Astrocyte (in vitro differentiated cells and primary cell): ENCODE results near the gene SCAF8. TPM values are rescaled to one million over a fixed set of nuclear protein-coding genes. Genes with fewer than 3 reads are reported as not detected.

ENCODE experiments used
- DNase-seq: peaks from one replicate; pipeline ENCODE4 v3.0.0-alpha.2; 2010; ENCODE audit warnings: low read depth
- FAIRE-seq: peaks from 2 replicates; lab custom pipeline; 2011; peaks lifted over from hg19 to GRCh38; lab: Jason Lieb, UNC
- H2AFZ ChIP-seq: 2 replicates; pipeline ENCODE4 v1.6.0; 2012; ENCODE audit warnings: low read depth, low read length, inconsistent platforms
- H3K27ac ChIP-seq: 2 replicates; pipeline ENCODE4 v1.5.1; 2011; ENCODE audit warnings: low read depth, low read length, inconsistent platforms
- H3K27me3 ChIP-seq: 2 replicates; pipeline ENCODE4 v1.6.0; 2011; ENCODE audit warnings: low read length, inconsistent platforms; ENCODE audit not compliant: insufficient read depth
- H3K36me3 ChIP-seq: 2 replicates; pipeline ENCODE4 v1.5.1; 2011; ENCODE audit warnings: low read length, inconsistent platforms; ENCODE audit not compliant: insufficient read depth
- H3K4me1 ChIP-seq: 2 replicates; pipeline ENCODE4 v1.5.1; 2011; ENCODE audit warnings: low read length, inconsistent platforms; ENCODE audit not compliant: insufficient read depth
- H3K4me2 ChIP-seq: 2 replicates; pipeline ENCODE4 v1.6.0; 2012; ENCODE audit warnings: low read length, inconsistent platforms
- H3K4me3 ChIP-seq: 2 replicates; pipeline ENCODE4 v1.5.1; 2011; ENCODE audit warnings: low read depth, mild to moderate bottlenecking, low read length, inconsistent platforms; ENCODE audit not compliant: insufficient read depth
- H3K79me2 ChIP-seq: 2 replicates; pipeline ENCODE4 v1.6.0; 2012; ENCODE audit warnings: mild to moderate bottlenecking, low read length, inconsistent platforms; ENCODE audit not compliant: insufficient read depth
- H3K9ac ChIP-seq: 2 replicates; pipeline ENCODE4 v1.6.0; 2012; ENCODE audit warnings: mild to moderate bottlenecking, low read length, inconsistent platforms
- H3K9me3 ChIP-seq: 2 replicates; pipeline ENCODE4 v1.5.1; 2012; ENCODE audit warnings: low read depth, mild to moderate bottlenecking, low read length, inconsistent platforms; ENCODE audit not compliant: insufficient read depth
- H4K20me1 ChIP-seq: 2 replicates; pipeline ENCODE4 v1.6.0; 2012; ENCODE audit warnings: low read length, inconsistent platforms; ENCODE audit not compliant: insufficient read depth
- H3K27ac Mint-ChIP-seq: one replicate; pipeline ENCODE4 v1.8.0; 2021; ENCODE audit warnings: mild to moderate bottlenecking, mixed read lengths; ENCODE audit not compliant: unreplicated experiment
- H3K27me3 Mint-ChIP-seq: one replicate; pipeline ENCODE4 v1.8.0; 2021; ENCODE audit warnings: low read depth, mixed read lengths; ENCODE audit not compliant: unreplicated experiment
- H3K36me3 Mint-ChIP-seq: one replicate; pipeline ENCODE4 v1.8.0; 2021; ENCODE audit warnings: low read depth, mixed read lengths; ENCODE audit not compliant: unreplicated experiment
- H3K4me1 Mint-ChIP-seq: one replicate; pipeline ENCODE4 v1.8.0; 2021; ENCODE audit warnings: low read depth, mixed read lengths; ENCODE audit not compliant: unreplicated experiment
- H3K4me3 Mint-ChIP-seq: one replicate; pipeline ENCODE4 v1.8.0; 2021; ENCODE audit warnings: mild to moderate bottlenecking, moderate library complexity, mixed read lengths; ENCODE audit not compliant: unreplicated experiment
- H3K9me3 Mint-ChIP-seq: one replicate; pipeline ENCODE4 v1.8.0; 2021; ENCODE audit warnings: mild to moderate bottlenecking, mixed read lengths; ENCODE audit not compliant: unreplicated experiment
- EZH2 ChIP-seq: IDR thresholded peaks from 2 replicates; pipeline ENCODE4 v1.6.1; 2012; ENCODE audit warnings: mild to moderate bottlenecking, low read length, inconsistent platforms; ENCODE audit not compliant: insufficient read depth
- total RNA-seq: library from RNA; stranded (reverse); gene quantifications from 2 replicates; pipeline ENCODE4 v1.2.1, GENCODE V29; 2021
- TF ChIP-seq, protein P1 (sequence below): IDR thresholded peaks from 2 replicates; pipeline ENCODE4 v1.5.1; 2011; ENCODE audit warnings: low read depth, mild to moderate bottlenecking, inconsistent platforms, low read length, moderate library complexity; ENCODE audit not compliant: insufficient read depth

The SCAF8 gene
- total RNA-seq, 1 donor from 2014 or later = 36.0 TPM

DNA sequence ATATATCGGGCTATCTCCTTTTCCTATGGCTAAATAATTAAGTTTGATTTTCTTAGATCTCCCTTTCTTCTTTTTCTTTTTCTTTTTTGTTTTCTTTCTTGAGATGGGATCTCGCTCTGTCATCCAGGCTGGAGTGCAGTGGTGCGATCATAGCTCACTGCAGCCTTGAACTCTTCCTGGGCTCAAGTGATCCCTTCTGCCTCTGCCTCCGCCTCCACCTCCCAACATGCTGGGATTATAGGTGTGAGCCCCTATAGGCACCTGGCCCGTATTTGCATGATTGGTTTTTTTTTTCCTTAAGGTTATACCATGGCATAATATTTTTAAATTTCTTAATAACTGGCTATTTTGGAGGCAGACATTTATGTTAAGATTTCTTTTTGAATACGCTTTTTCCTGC, 106.3 kb downstream of the SCAF8 start:
- H3K79me2 ChIP-seq = peaks cover 83% of the 10 kb centered on the region
- H3K9me3 Mint-ChIP-seq = no peaks in the 10 kb centered on the region
- H2AFZ ChIP-seq = no peak overlapping the region
- H3K27ac ChIP-seq = no peak overlapping the region
- no peak overlapping the region for H3K4me3 Mint-ChIP-seq
- H3K36me3 Mint-ChIP-seq = peaks cover 3% of the 10 kb centered on the region
- H3K27ac Mint-ChIP-seq = no peak overlapping the region
- FAIRE-seq (no peak), DNase-seq (no peak)
- H4K20me1 ChIP-seq = peaks cover 59% of the 10 kb centered on the region
- H3K4me2 ChIP-seq = no peak overlapping the region
- no peak for TF ChIP-seq EZH2
- TF ChIP-seq, protein P1, sequence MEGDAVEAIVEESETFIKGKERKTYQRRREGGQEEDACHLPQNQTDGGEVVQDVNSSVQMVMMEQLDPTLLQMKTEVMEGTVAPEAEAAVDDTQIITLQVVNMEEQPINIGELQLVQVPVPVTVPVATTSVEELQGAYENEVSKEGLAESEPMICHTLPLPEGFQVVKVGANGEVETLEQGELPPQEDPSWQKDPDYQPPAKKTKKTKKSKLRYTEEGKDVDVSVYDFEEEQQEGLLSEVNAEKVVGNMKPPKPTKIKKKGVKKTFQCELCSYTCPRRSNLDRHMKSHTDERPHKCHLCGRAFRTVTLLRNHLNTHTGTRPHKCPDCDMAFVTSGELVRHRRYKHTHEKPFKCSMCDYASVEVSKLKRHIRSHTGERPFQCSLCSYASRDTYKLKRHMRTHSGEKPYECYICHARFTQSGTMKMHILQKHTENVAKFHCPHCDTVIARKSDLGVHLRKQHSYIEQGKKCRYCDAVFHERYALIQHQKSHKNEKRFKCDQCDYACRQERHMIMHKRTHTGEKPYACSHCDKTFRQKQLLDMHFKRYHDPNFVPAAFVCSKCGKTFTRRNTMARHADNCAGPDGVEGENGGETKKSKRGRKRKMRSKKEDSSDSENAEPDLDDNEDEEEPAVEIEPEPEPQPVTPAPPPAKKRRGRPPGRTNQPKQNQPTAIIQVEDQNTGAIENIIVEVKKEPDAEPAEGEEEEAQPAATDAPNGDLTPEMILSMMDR = no peak
- H3K4me3 ChIP-seq = no peak overlapping the region
- H3K4me1 Mint-ChIP-seq = peaks cover 7% of the 10 kb centered on the region
- H3K4me1 ChIP-seq = peaks cover 3% of the 10 kb centered on the region
- no peaks in the 10 kb centered on the region for H3K27me3 ChIP-seq
- no peaks in the 10 kb centered on the region for H3K27me3 Mint-ChIP-seq
- H3K36me3 ChIP-seq = peaks cover 3% of the 10 kb centered on the region
- no peaks in the 10 kb centered on the region for H3K9me3 ChIP-seq
- H3K9ac ChIP-seq = no peak overlapping the region

DNA sequence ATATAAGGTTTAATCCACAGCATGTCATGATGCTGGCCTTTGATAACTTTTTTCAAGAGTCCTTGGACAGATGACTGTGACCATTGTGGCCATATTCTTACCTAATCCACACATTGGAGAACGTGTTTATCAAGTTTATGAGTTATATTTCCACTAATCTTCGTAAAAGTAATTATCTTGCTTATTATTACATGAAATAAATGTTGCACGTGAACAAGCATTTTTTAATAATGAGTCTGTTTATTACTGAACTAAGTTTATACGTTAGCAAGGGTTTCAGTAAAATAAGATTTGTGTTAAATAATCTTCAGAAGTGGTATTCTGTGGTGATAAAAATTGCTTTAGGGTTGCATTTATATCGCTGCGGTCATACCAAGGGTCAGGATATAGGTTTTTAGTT, 107.1 kb downstream of the SCAF8 start:
- Histone ChIP-seq H3K4me3 (no peak overlapping the region), H3K4me1 (peaks cover 3% of the 10 kb centered on the region), H3K9me3 (no peaks in the 10 kb centered on the region), H3K36me3 (no peaks in the 10 kb centered on the region), H3K4me2 (no peak overlapping the region), H3K27ac (no peak overlapping the region), H3K79me2 (peaks cover 80% of the 10 kb centered on the region), H3K9ac (no peak overlapping the region), H2AFZ (no peak overlapping the region), H3K27me3 (no peaks in the 10 kb centered on the region), H4K20me1 (peaks cover 59% of the 10 kb centered on the region)
- no peak for TF ChIP-seq EZH2
- TF ChIP-seq, protein P1 = no peak
- FAIRE-seq (no peak), DNase-seq (no peak)
- peaks cover 3% of the 10 kb centered on the region for H3K36me3 Mint-ChIP-seq
- peaks cover 7% of the 10 kb centered on the region for H3K4me1 Mint-ChIP-seq
- H3K9me3 Mint-ChIP-seq = no peaks in the 10 kb centered on the region
- H3K4me3 Mint-ChIP-seq = no peak overlapping the region
- H3K27ac Mint-ChIP-seq = no peak overlapping the region
- H3K27me3 Mint-ChIP-seq = no peaks in the 10 kb centered on the region

DNA sequence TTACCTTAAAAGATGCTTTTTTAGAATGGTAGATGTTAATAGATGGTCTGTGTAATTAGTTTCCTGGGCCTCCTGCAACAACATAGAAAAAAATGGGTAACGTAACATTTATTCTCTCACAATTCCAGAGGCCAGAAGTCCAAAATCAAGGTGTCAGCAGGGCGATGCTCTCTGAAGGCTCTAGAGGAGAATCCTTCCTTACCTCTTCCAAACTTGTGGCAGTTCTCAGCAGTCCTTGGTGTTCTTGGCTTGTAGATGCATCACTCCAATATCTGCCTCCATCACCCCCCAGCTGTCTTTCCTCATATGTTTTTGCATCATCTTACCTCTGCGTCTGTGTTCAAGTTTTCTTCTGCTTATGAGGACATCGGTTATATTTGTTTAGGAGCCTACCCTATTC, 107.9 kb downstream of the SCAF8 start:
- H4K20me1 ChIP-seq = peaks cover 66% of the 10 kb centered on the region

More for the DNA sequence above, 107.9 kb downstream of the SCAF8 start:
- H3K4me2 ChIP-seq = no peak overlapping the region
- no peak overlapping the region for H2AFZ ChIP-seq
- H3K9ac ChIP-seq = no peak overlapping the region
- FAIRE-seq (no peak), DNase-seq (no peak)
- no peak overlapping the region for H3K4me3 ChIP-seq
- TF ChIP-seq, protein P1 = no peak
- TF ChIP-seq EZH2 = no peak
- no peaks in the 10 kb centered on the region for H3K27me3 Mint-ChIP-seq
- H3K27ac Mint-ChIP-seq = no peak overlapping the region
- H3K4me3 Mint-ChIP-seq = no peak overlapping the region
- no peaks in the 10 kb centered on the region for H3K9me3 Mint-ChIP-seq
- H3K27me3 ChIP-seq = no peaks in the 10 kb centered on the region
- no peak overlapping the region for H3K27ac ChIP-seq
- no peaks in the 10 kb centered on the region for H3K9me3 ChIP-seq
- peaks cover 7% of the 10 kb centered on the region for H3K4me1 Mint-ChIP-seq
- H3K36me3 Mint-ChIP-seq = peaks cover 3% of the 10 kb centered on the region
- no peaks in the 10 kb centered on the region for H3K36me3 ChIP-seq
- H3K4me1 ChIP-seq = peaks cover 3% of the 10 kb centered on the region
- H3K79me2 ChIP-seq = peaks cover 80% of the 10 kb centered on the region
